A673 (cell line): ENCODE results near the gene ADRM1.

Source experiments
- EZH2 ChIP-seq: fragments of 200-600 bp; sonication (generic); IDR thresholded peaks from 2 replicates; pipeline ENCODE4 v1.6.1; 2017; ENCODE audit warnings: borderline replicate concordance, low read depth, mild to moderate bottlenecking, mixed read lengths, antibody characterized with exemption, low read length; ENCODE audit not compliant: poor library complexity, severe bottlenecking
- TF ChIP-seq, protein P1 (sequence below): fragments of 300-800, 200-600 bp; sonication (generic); conservative IDR thresholded peaks from 2 replicates; pipeline ENCODE4 v1.5.1; 2017; ENCODE audit warnings: low read depth, mild to moderate bottlenecking, antibody characterized with exemption, low read length, moderate library complexity, mixed read lengths

DNA sequence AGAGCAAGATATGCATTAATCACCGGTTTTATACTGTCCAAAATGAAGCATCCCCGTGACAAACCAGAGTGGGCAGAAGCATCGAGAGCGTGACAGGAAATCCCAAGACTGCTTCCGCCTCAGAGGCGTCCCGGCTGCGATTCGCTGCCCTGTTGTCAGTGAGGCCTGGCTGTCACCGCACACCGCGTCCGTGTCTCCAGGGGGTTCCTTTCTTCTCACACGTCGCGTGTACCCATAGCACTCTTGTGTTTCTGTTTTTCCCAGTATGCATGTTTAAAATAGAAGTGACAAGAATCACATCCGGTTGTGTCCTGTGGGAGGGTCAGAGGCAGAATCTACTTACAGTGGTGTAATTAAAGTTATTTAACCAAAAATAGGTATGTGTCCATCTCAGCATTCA, 8.3 kb upstream of the ADRM1 start:
- no peak for TF ChIP-seq EZH2
- TF ChIP-seq, protein P1, sequence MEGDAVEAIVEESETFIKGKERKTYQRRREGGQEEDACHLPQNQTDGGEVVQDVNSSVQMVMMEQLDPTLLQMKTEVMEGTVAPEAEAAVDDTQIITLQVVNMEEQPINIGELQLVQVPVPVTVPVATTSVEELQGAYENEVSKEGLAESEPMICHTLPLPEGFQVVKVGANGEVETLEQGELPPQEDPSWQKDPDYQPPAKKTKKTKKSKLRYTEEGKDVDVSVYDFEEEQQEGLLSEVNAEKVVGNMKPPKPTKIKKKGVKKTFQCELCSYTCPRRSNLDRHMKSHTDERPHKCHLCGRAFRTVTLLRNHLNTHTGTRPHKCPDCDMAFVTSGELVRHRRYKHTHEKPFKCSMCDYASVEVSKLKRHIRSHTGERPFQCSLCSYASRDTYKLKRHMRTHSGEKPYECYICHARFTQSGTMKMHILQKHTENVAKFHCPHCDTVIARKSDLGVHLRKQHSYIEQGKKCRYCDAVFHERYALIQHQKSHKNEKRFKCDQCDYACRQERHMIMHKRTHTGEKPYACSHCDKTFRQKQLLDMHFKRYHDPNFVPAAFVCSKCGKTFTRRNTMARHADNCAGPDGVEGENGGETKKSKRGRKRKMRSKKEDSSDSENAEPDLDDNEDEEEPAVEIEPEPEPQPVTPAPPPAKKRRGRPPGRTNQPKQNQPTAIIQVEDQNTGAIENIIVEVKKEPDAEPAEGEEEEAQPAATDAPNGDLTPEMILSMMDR, result no peak
